ENCODE measurements around the gene TRAP1. TPM values are rescaled to one million over a fixed set of nuclear protein-coding genes. Genes with fewer than 3 reads are reported as not detected.
A peak's percentile ranks its signal among the peaks of the same experiment; 100 is the strongest.

The TRAP1 gene
- total and polyA plus RNA-seq, 4 donors = 78.3 to 148 (median 112) TPM

- TF ChIP-seq GABPA (IDR thresholded peaks at IDR 0.05 in 1 of 2, conservative IDR thresholded peaks at IDR 0.05 in 1 of 2) = no peak
- no peak for TF ChIP-seq TAF1 (conservative IDR thresholded peaks at IDR 0.05)
- TF ChIP-seq EGR1 (IDR thresholded peaks at IDR 0.05; ENCODE audit: low read depth in 2 of 2) = no peak
- TF ChIP-seq, protein P1, sequence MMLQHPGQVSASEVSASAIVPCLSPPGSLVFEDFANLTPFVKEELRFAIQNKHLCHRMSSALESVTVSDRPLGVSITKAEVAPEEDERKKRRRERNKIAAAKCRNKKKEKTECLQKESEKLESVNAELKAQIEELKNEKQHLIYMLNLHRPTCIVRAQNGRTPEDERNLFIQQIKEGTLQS (IDR thresholded peaks at IDR 0.05) = no peak
- TF ChIP-seq SP1 (IDR thresholded peaks at IDR 0.05) = no peak
- TF ChIP-seq CTCF (IDR thresholded peaks at IDR 0.05; ENCODE audit: low read depth, low read length, missing input control) = no peak
- no peak for TF ChIP-seq JUND (IDR thresholded peaks at IDR 0.05)
- no peak for TF ChIP-seq MAX (IDR thresholded peaks at IDR 0.05)
- TF ChIP-seq HNF4G (IDR thresholded peaks at IDR 0.05) = no peak
- TF ChIP-seq RAD21 (IDR thresholded peaks at IDR 0.05) = no peak
- H3K27ac ChIP-seq (ENCODE audit: low read depth in 1 of 2, low read length in 2 of 2) = peak overlapping the region in 1 of 2 donors; percentile 36
- no peak overlapping the region for H3K4me3 ChIP-seq (ENCODE audit: low read depth in 1 of 3, low read length in 3 of 3)
- peaks cover 0 to 13% (median 8%) of the 10 kb centered on the region in 4 donors for H3K36me3 ChIP-seq (ENCODE audit: control insufficient read depth in 4 of 4, insufficient read depth in 3 of 4, low read depth in 1 of 4, low read length in 3 of 4)
- H3K9me3 ChIP-seq (ENCODE audit: control insufficient read depth in 4 of 4, low read length in 3 of 4) = no peaks in the 10 kb centered on the region
- no peak overlapping the region for H3K9ac ChIP-seq (ENCODE audit: low read depth in 1 of 2, low read length in 2 of 2)
- no peak for DNase-seq (ENCODE audit: low spot score)
- H3K27me3 ChIP-seq (ENCODE audit: control insufficient read depth in 4 of 4, insufficient read depth in 4 of 4, low read length in 3 of 4) = no peaks in the 10 kb centered on the region
- peaks cover 10 to 30% (median 18%) of the 10 kb centered on the region in 4 donors for H3K4me1 ChIP-seq (ENCODE audit: control insufficient read depth in 4 of 4, insufficient read depth in 4 of 4, low read length in 3 of 4)
- WGBS = 87% methylated on average over 19 of the region's 19 CpGs
Measured at GRCh38 chr16:3690980-3691720, 26.2 kb downstream of the TRAP1 start.

GRCh38 chr16:3690470-3690928 is 26.8 kb downstream of the TRAP1 start:
- H3K27ac ChIP-seq (ENCODE audit: low read depth in 1 of 2, low read length in 2 of 2) = peak overlapping the region in 1 of 2 donors; percentile 36
- DNase-seq (ENCODE audit: low spot score) = peak; percentile 89
- whole genome bisulfite sequencing = 33% methylated on average over 18 of the region's 18 CpGs

More at GRCh38 chr16:3690470-3690928, 26.8 kb downstream of the TRAP1 start:
- Histone ChIP-seq H3K4me1 (ENCODE audit: control insufficient read depth in 4 of 4, insufficient read depth in 4 of 4, low read length in 3 of 4) (peaks cover 10 to 25% (median 16%) of the 10 kb centered on the region in 4 donors), H3K4me3 (ENCODE audit: low read depth in 1 of 3, low read length in 3 of 3) (peak overlapping the region in 1 of 3 donors; percentile 20), H3K27me3 (ENCODE audit: control insufficient read depth in 4 of 4, insufficient read depth in 4 of 4, low read length in 3 of 4) (no peaks in the 10 kb centered on the region), H3K9ac (ENCODE audit: low read depth in 1 of 2, low read length in 2 of 2) (no peak overlapping the region), H3K36me3 (ENCODE audit: control insufficient read depth in 4 of 4, insufficient read depth in 3 of 4, low read depth in 1 of 4, low read length in 3 of 4) (peaks cover 0 to 20% (median 12%) of the 10 kb centered on the region in 4 donors), H3K9me3 (ENCODE audit: control insufficient read depth in 4 of 4, low read length in 3 of 4) (no peaks in the 10 kb centered on the region)
- TF ChIP-seq SP1 (IDR thresholded peaks at IDR 0.05) = peak; percentile 13
- peak; percentile 28 for TF ChIP-seq YY1 (IDR thresholded peaks at IDR 0.05)
- no peak for TF ChIP-seq ZBTB33 (IDR thresholded peaks at IDR 0.05)
- no peak for TF ChIP-seq HNF4G (IDR thresholded peaks at IDR 0.05)
- TF ChIP-seq JUND (IDR thresholded peaks at IDR 0.05) = peak in 1 of 2 donors; percentile 54
- TF ChIP-seq, protein P2, sequence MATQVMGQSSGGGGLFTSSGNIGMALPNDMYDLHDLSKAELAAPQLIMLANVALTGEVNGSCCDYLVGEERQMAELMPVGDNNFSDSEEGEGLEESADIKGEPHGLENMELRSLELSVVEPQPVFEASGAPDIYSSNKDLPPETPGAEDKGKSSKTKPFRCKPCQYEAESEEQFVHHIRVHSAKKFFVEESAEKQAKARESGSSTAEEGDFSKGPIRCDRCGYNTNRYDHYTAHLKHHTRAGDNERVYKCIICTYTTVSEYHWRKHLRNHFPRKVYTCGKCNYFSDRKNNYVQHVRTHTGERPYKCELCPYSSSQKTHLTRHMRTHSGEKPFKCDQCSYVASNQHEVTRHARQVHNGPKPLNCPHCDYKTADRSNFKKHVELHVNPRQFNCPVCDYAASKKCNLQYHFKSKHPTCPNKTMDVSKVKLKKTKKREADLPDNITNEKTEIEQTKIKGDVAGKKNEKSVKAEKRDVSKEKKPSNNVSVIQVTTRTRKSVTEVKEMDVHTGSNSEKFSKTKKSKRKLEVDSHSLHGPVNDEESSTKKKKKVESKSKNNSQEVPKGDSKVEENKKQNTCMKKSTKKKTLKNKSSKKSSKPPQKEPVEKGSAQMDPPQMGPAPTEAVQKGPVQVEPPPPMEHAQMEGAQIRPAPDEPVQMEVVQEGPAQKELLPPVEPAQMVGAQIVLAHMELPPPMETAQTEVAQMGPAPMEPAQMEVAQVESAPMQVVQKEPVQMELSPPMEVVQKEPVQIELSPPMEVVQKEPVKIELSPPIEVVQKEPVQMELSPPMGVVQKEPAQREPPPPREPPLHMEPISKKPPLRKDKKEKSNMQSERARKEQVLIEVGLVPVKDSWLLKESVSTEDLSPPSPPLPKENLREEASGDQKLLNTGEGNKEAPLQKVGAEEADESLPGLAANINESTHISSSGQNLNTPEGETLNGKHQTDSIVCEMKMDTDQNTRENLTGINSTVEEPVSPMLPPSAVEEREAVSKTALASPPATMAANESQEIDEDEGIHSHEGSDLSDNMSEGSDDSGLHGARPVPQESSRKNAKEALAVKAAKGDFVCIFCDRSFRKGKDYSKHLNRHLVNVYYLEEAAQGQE (IDR thresholded peaks at IDR 0.05) = no peak
- TF ChIP-seq CTCF (IDR thresholded peaks at IDR 0.05; ENCODE audit: low read depth, low read length, missing input control) = peak; percentile 95
- peak; percentile 90 to 98 for TF ChIP-seq RAD21 (IDR thresholded peaks at IDR 0.05)
- TF ChIP-seq RXRA (IDR thresholded peaks at IDR 0.05) = peak in 1 of 2 donors; percentile 24

Measured in liver (tissue), 9 donors.